Smooth muscle cell (in vitro differentiated cells): ENCODE data around the gene RNF13. TPM values are rescaled to one million over a fixed set of nuclear protein-coding genes. Genes with fewer than 3 reads are reported as not detected.
A peak's percentile ranks its signal among the peaks of the same experiment; 100 is the strongest.

ENCODE experiments used
- DNase-seq: peaks from one replicate; lab custom pipeline; 2025; ENCODE audit not compliant: unreplicated experiment; lab: John Stamatoyannopoulos, UW
- H2AFZ ChIP-seq: fragments of 200-600 bp; sonication (generic); 2 replicates; pipeline ENCODE4 v1.6.0; 2016; ENCODE audit warnings: antibody characterized with exemption, low read depth, mild to moderate bottlenecking
- H3F3A ChIP-seq: fragments of 200-600 bp; sonication (generic); 2 replicates; pipeline ENCODE4 v1.6.0; 2017; ENCODE audit warnings: antibody characterized with exemption, low read depth
- H3K27ac ChIP-seq: fragments of 200-600 bp; sonication (generic); 2 replicates; pipeline ENCODE4 v1.5.1; 2016; ENCODE audit warnings: low read depth, mild to moderate bottlenecking
- H3K27me3 ChIP-seq: fragments of 200-600 bp; sonication (generic); 2 replicates; pipeline ENCODE4 v1.6.1; 2016; ENCODE audit warnings: low read depth, mild to moderate bottlenecking
- H3K36me3 ChIP-seq: fragments of 200-600 bp; sonication (generic); 2 replicates; pipeline ENCODE4 v1.5.1; 2016; ENCODE audit warnings: low read depth
- H3K4me1 ChIP-seq: fragments of 200-600 bp; sonication (generic); 2 replicates; pipeline ENCODE4 v1.5.1; 2016; ENCODE audit warnings: low read depth
- H3K4me2 ChIP-seq: fragments of 200-600 bp; sonication (generic); 2 replicates; pipeline ENCODE4 v1.6.0; 2016; ENCODE audit warnings: mild to moderate bottlenecking
- H3K4me3 ChIP-seq: fragments of 200-600 bp; sonication (generic); 2 replicates; pipeline ENCODE4 v1.5.1; 2016; ENCODE audit warnings: mild to moderate bottlenecking
- H3K79me2 ChIP-seq: fragments of 200-600 bp; sonication (generic); 2 replicates; pipeline ENCODE4 v1.6.0; 2016; ENCODE audit warnings: low read depth, mild to moderate bottlenecking
- H3K9ac ChIP-seq: fragments of 200-600 bp; sonication (generic); 2 replicates; pipeline ENCODE4 v1.6.0; 2016; ENCODE audit warnings: low read depth
- H3K9me3 ChIP-seq: fragments of 200-600 bp; sonication (generic); replicated peaks from 2 replicates; pipeline ENCODE4 v1.5.1; 2016; ENCODE audit warnings: low read depth
- H4K20me1 ChIP-seq: fragments of 200-600 bp; sonication (generic); 2 replicates; pipeline ENCODE4 v1.6.0; 2016; ENCODE audit warnings: low read depth
- WGBS: methylation state at CpG from one replicate; pipeline ENCODE4 v1.1.7; 2016; ENCODE audit warnings: low lambda C conversion rate; 5-methylcytosine and 5-hydroxymethylcytosine counted together
- polyA plus RNA-seq: library from polyadenylated mRNA; unstranded; fragments of >200 nt; fragmentation: Nextera tagmentation; extraction: Ambion mirVana; gene quantifications from 2 replicates; pipeline ENCODE4 v1.2.1, GENCODE V29; 2016
- total RNA-seq: library from RNA; depleted of rRNA; stranded (reverse); fragments of >200 nt; gene quantifications from 2 replicates; pipeline ENCODE4 v1.2.3, GENCODE V29; 2014
- TF ChIP-seq, protein P1 (sequence below): fragments of 200-600 bp; sonication (generic); IDR thresholded peaks from 2 replicates; pipeline ENCODE4 v1.5.1; 2017; ENCODE audit warnings: borderline replicate concordance, mild to moderate bottlenecking, antibody characterized with exemption; ENCODE audit not compliant: insufficient read depth, poor library complexity, severe bottlenecking

The RNF13 gene
- total and polyA plus RNA-seq, 2 experiments from 2014 or later: 46.1 to 81.9 TPM

DNA sequence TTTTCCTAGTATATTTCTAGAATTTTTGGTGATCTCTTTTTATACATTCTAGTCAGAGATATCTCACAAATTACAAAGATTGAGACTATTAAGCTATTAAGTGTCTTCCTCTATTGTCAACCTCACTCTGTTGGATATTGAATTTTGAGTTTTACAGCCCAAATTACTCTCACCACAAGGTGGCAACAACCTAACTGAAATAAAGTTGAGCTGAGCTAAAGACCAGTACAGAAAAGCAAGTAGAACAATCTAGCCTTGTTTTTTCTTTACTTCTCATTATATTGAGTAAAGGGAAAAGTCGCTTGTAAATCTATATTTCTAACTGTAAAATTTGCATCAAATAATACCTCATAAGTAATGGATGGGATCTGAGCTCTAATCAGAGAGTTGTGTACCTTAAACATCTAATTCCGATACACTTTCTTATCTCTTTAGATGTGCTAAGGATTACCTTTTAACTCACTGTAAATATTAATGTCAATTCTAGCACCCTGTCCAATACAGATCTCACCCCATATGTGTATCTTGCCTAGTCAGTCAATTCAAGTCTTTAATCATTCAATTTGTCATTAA lies 47.2 kb upstream of the RNF13 start:
- Histone ChIP-seq H3K36me3 (no peaks in the 10 kb centered on the region), H3F3A (no peaks in the 10 kb centered on the region), H4K20me1 (no peaks in the 10 kb centered on the region), H3K4me2 (no peak overlapping the region), H3K4me3 (no peak overlapping the region), H3K27ac (no peak overlapping the region), H3K4me1 (no peaks in the 10 kb centered on the region), H3K27me3 (peaks cover 30% of the 10 kb centered on the region), H3K9me3 (no peaks in the 10 kb centered on the region), H3K9ac (no peak overlapping the region), H2AFZ (no peak overlapping the region), H3K79me2 (no peaks in the 10 kb centered on the region)
- TF ChIP-seq, protein P1, sequence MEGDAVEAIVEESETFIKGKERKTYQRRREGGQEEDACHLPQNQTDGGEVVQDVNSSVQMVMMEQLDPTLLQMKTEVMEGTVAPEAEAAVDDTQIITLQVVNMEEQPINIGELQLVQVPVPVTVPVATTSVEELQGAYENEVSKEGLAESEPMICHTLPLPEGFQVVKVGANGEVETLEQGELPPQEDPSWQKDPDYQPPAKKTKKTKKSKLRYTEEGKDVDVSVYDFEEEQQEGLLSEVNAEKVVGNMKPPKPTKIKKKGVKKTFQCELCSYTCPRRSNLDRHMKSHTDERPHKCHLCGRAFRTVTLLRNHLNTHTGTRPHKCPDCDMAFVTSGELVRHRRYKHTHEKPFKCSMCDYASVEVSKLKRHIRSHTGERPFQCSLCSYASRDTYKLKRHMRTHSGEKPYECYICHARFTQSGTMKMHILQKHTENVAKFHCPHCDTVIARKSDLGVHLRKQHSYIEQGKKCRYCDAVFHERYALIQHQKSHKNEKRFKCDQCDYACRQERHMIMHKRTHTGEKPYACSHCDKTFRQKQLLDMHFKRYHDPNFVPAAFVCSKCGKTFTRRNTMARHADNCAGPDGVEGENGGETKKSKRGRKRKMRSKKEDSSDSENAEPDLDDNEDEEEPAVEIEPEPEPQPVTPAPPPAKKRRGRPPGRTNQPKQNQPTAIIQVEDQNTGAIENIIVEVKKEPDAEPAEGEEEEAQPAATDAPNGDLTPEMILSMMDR: peak; percentile 40
- no peak for DNase-seq
- WGBS: 55% methylated on average over 2 of the region's 2 CpGs

DNA sequence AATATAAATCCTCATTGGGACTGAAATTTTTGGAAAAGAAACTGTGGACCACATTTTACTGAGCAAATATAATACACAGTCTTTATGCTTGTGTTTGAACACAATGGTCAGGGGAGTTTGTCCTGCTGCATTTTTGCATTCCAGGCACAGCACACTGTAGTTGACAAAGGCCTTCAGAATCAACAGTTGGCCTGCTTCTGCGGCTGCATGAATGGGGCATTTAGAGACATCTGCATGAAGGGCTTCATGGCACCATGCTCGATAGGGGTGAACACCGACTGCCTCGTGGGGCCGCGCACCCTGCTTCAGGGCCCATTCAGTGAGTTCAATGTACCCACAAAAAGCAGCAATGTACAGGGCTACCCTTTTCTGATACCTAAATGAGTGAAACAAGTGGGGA lies 45.3 kb upstream of the RNF13 start:
- no peaks in the 10 kb centered on the region for H3F3A ChIP-seq
- no peaks in the 10 kb centered on the region for H3K79me2 ChIP-seq
- no peaks in the 10 kb centered on the region for H4K20me1 ChIP-seq
- WGBS: 94% methylated on average over 6 of the region's 6 CpGs
- no peak overlapping the region for H3K27ac ChIP-seq
- no peaks in the 10 kb centered on the region for H3K9me3 ChIP-seq
- peaks cover 13% of the 10 kb centered on the region for H3K27me3 ChIP-seq
- H3K9ac ChIP-seq: no peak overlapping the region
- H3K4me2 ChIP-seq: no peak overlapping the region
- TF ChIP-seq, protein P1: no peak
- H2AFZ ChIP-seq: no peak overlapping the region
- H3K4me1 ChIP-seq: no peaks in the 10 kb centered on the region
- DNase-seq: no peak
- H3K36me3 ChIP-seq: no peaks in the 10 kb centered on the region
- no peak overlapping the region for H3K4me3 ChIP-seq

GRCh38 chr3:149768704-149769103 lies 44.3 kb upstream of the RNF13 start:
- no peaks in the 10 kb centered on the region for H3F3A ChIP-seq
- no peak overlapping the region for H3K27ac ChIP-seq
- H2AFZ ChIP-seq: no peak overlapping the region
- no peak overlapping the region for H3K9ac ChIP-seq
- H3K36me3 ChIP-seq: no peaks in the 10 kb centered on the region
- no peak for DNase-seq
- no peak overlapping the region for H3K4me2 ChIP-seq
- no peaks in the 10 kb centered on the region for H3K79me2 ChIP-seq
- H3K27me3 ChIP-seq: peaks cover 5% of the 10 kb centered on the region
- H4K20me1 ChIP-seq: no peaks in the 10 kb centered on the region
- TF ChIP-seq, protein P1: no peak
- H3K9me3 ChIP-seq: no peaks in the 10 kb centered on the region
- no peak overlapping the region for H3K4me3 ChIP-seq
- H3K4me1 ChIP-seq: no peaks in the 10 kb centered on the region
- 95% methylated on average over 6 of the region's 6 CpGs for WGBS

- H3K9ac ChIP-seq: no peak overlapping the region
- H3K79me2 ChIP-seq: no peaks in the 10 kb centered on the region
- H3K27ac ChIP-seq: no peak overlapping the region
- no peaks in the 10 kb centered on the region for H3K27me3 ChIP-seq
- 84% methylated on average over 2 of the region's 2 CpGs for WGBS
- DNase-seq: no peak
- H3K9me3 ChIP-seq: no peaks in the 10 kb centered on the region
- H3K4me1 ChIP-seq: no peaks in the 10 kb centered on the region
- H4K20me1 ChIP-seq: no peaks in the 10 kb centered on the region
- no peaks in the 10 kb centered on the region for H3F3A ChIP-seq
- H3K36me3 ChIP-seq: no peaks in the 10 kb centered on the region
- no peak overlapping the region for H3K4me2 ChIP-seq
- H2AFZ ChIP-seq: no peak overlapping the region
- TF ChIP-seq, protein P1: peak; percentile 9
- H3K4me3 ChIP-seq: no peak overlapping the region
These were observed 42.8 kb upstream of the RNF13 start for GRCh38 chr3:149770246-149770645.
